SIG-M5 (cell line): Measurements from ENCODE around the gene PRKAR1B.

ENCODE experiments used
- DNase-seq: peaks from one replicate; lab custom pipeline; 2025; lab: John Stamatoyannopoulos, UW

The PRKAR1B gene

DNA sequence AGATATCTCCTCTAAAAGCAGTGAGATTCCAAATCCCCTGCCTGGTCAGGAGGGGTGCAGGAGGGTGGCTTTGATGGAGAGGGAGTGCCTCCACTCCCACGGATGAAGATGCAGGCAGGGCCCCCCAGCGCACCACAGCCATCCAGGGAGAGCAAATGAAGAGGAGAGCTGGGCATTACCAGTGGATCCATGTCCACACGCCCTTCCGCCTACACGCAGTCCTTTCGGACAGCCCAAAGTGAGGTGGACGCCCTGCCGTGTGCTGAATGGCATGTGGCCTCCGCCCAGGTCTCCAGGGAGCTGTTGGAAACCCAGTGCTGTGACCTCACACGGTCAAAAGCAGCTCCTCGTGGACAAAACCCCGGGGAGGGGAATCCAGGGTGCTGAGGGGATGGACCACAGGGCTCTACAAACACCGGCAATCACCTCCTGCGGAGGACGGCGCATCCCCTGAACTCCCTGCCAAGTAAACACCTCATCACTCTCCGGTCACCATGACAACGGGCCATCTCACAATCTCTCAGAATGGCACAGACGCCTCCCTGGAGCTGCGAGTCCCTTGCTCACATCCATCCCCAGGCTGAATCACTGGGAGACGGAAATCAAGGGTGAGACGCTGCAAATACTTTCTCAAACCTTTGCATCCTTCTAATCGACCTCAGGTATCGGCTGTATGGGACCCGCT lies 35.6 kb downstream of the PRKAR1B start:
- DNase-seq, result no peak

GRCh38 chr7:690478-691360 lies 36.4 kb downstream of the PRKAR1B start:
- no peak for DNase-seq

- DNase-seq, result no peak
Measured at GRCh38 chr7:685540-685939, 41.5 kb downstream of the PRKAR1B start.

- DNase-seq, result no peak
Measured at GRCh38 chr7:684416-684815, 42.7 kb downstream of the PRKAR1B start.

DNA sequence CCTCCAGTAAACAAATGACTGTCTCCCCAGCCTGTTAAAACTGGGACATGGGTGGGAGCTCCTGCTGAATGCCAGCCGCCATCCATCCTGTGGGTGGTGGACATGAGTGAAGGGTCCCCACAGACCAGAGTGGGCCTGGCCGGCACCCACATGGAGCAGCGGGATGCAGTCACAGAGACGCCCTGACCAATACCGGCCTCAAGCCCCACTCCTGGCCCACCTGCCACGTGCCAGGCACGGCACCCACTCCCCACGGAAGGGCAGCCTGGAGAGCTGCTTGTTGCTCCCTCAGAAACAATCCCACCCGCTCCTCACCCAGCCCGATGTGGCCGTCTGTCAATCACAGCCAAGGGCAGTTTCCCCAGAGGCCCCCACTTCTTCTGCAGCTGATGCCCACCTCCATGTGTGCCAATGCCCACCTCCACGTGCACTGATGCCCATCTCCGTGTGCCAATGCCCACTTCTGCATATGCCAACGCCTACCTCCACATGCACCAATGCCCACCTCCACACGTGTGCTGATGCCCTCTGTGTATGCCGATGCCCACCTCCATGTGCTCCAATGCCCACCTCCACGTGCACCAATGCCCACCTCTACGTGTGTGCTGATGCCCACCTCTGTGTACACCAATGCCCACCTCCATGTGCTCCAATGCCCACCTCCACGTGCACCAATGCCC lies 43.4 kb downstream of the PRKAR1B start:
- no peak for DNase-seq

- DNase-seq, result no peak
Measured at GRCh38 chr7:682810-683209, 44.3 kb downstream of the PRKAR1B start.

DNA sequence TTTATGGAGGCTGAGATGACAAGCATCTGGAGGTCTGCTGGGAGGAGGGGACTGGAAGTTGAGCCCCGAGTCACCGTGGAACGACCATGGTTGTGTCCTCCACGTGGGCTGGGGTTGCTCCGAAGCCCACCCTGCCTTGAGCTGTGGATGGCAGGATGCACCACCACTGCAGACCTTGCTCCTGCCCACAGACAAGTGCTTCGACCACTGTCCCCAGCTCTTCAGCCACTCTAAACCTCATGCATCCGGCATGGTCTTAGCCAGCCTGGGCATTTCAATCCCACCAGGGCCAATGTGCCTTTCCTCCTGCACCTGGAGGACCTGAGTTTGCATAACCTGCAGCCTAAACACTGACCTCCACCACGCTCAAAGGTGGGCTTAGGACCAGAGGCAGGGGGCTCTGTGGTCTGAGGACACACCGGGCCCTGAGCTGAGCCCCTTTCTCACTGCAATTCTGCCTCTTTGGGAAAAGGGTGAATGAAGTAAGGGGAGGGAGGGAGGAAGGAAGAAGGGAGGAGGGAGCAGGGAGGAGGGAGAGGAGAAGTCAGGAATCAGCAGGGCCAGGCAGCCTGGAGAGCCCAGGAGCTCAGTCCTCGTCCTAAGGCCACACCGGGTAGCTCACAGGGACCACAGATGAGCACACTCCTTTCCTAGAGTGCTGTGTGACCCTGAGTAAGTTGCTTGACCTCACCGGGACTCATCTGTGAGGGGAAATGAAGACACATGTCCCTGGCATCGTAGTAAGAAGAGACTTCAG lies 45.4 kb downstream of the PRKAR1B start:
- no peak for DNase-seq

GRCh38 chr7:680411-681127 lies 46.5 kb downstream of the PRKAR1B start:
- no peak for DNase-seq

GRCh38 chr7:676972-677385 lies 50.1 kb downstream of the PRKAR1B start:
- DNase-seq, result no peak

DNA sequence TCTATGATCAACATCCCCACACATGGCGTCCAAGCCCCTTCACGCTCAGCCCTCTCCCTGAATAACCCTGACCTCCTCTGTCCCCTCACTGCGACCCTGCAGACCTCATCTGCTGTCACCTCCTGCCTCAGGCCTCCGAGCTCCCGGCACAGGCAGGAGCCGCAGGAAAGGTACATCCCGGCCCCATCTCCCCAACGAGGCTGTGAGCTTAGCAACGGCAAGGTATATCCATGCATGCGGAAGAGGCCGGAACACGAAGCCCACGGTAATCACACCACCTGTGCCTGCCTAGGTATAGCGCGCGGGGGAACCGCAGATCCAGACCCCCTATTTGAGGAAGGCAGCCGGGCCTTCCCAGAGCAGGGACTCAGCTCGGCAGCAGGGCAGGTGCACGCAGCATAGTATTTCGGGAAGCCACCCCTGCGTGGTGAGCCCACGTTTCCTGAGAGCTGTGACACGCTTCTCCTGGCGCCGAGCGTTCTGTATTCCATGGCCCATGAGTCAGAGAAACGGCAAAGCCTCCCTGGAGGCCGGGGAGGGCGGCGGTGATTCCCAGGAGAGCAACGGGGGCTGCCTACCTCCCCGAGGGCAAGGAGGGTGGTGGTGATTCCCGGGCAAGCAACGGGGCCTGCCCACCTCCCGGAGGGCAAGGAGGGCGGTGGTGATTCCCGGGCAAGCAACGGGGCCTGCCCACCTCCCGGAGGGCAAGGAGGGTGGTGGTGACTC lies 50.7 kb downstream of the PRKAR1B start:
- DNase-seq, result no peak

GRCh38 chr7:674454-675410 lies 52.3 kb downstream of the PRKAR1B start:
- no peak for DNase-seq

DNA sequence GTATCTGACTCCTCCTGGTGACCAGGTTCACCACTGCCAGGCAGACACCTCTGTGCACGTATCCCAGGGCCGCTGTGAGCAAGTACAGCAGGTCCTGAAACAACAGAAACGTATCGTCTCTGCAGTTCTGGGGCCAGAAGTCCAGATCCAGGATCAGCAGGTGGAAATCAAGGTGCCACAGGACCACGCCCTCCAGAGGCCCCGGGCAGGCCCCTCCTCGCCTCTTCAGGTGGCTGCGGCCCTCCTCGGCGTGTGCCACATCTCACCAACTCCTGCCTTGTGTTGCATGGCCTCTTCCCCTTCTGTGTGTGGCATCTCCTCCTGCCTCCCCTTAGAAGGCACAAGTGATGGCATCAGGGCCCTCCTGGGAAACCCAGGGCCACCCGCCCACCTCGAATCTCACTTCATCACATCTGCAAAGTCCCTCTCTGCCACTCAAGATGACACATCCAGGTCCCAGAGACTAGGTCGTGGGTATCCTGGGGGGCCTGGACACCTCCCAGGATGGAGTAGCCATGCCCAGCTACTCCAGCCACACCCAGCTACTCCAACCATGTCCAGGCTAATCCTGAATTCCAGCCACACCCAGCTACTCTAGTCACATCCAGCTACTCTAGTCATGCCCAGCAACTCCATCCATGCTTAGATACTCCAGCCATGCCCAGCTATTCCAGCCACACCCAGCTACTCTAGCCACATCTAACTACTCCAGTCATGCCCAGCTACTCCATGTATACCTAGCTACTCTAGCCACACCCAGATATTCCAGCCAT lies 53.2 kb downstream of the PRKAR1B start:
- DNase-seq, result no peak

DNA sequence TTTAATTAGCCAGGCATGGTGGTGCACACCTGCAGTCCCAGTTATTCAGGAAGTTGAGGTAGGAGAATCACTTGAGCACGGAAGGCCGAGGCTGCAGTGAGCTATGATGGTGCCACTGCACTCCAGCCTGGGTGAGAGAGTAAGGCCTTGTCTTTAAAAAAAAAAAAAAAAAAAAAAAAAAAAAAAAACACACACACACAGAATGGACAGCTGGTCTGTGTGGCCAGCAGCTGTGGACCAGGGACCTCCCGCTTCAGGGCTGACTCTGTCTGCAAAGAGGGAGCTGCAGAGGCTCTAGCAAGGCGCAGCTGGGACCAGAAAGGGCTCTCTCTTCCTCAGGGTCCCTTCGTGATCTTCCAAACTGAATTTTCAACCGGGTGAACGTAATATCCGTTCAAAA lies 54.2 kb downstream of the PRKAR1B start:
- no peak for DNase-seq

DNA sequence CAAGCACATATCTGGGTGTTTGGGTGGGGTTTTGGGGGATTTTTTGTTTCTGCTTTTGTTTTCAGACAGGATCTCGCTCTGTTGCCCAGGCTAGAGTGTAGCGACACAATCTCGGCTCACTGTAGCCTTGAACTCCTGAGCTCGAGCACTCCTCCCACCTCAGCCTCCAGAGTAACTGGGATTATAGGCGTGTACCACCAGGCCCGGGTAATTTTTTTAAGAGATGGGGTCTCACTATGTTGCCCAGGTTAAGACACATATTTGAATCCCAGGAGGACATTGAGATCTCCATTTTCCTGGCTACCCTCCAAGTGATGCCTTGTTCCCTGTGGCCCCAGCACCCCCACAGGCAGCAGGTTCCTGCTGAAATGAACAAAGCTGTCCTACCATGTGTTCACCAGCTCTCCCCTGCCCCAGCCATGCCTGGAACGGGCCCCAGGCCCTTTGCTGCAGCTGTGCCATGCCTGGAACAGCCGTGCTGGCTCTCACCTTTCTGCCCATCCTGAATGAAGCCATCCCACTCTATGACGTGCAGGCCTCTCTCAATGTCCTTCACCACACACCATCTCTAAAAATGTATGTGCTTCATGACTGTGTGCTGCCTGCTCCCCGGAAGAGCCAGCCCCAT lies 55.6 kb downstream of the PRKAR1B start:
- no peak for DNase-seq

DNA sequence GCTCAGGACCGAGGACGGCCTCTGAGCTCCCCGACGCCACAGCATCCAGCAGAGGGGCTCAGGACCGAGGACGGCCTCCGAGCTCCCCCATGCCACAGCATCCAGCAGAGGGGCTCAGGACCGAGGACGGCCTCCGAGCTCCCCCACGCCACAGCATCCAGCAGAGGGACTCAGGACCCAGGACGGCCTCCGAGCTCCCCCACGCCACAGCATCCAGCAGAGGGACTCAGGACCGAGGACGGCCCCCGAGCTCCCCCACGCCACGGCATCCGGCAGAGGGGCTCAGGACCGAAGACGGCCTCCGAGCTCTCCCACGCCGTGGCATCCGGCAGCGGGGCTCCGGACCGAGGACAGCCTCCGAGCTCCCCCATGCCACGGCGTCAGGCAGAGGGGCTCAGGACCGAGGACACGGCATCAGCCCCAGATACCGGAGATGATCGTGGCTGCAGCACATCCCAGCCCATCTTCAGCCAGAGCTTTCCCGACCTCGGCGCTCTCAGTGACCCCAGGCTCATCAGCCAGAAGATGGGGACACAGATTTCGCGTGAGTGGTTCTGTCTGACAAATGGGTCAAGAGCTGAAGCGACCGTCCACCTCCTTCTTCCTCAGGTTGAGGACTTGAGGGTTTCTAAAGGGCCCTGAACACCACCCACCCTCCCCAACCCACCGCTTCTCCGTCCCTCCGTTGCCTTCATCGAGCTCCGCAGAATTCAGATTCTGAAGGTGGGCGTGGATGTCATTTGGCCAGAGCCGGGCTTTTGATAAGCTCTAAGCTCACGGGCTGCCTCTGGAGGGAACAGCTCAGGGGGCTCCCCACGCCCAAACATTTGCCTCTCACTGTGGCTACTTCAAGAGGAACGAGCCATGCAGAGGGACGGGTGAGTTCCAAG lies 56.3 kb downstream of the PRKAR1B start:
- DNase-seq, result no peak

DNA sequence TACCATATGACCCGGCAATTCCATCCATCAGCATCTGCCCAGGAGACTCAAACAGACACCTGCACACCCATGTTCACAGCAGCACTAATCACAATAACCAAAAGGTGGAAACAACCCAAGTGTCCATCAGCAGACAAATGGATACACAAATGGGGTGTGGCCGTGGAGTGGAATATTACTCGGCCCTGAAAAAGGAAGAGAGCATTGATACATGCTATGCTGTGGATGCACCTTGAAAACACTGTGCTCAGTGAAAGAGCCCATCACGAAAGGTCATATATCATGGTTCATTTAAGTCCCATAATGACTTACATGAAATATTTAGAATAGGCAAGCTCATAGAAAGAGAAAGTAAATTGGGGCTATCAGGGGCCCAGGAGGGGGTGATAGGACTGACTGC lies 58.1 kb downstream of the PRKAR1B start:
- DNase-seq, result no peak
